Measurements from ENCODE around the gene XPO6.

Gene XPO6

DNA sequence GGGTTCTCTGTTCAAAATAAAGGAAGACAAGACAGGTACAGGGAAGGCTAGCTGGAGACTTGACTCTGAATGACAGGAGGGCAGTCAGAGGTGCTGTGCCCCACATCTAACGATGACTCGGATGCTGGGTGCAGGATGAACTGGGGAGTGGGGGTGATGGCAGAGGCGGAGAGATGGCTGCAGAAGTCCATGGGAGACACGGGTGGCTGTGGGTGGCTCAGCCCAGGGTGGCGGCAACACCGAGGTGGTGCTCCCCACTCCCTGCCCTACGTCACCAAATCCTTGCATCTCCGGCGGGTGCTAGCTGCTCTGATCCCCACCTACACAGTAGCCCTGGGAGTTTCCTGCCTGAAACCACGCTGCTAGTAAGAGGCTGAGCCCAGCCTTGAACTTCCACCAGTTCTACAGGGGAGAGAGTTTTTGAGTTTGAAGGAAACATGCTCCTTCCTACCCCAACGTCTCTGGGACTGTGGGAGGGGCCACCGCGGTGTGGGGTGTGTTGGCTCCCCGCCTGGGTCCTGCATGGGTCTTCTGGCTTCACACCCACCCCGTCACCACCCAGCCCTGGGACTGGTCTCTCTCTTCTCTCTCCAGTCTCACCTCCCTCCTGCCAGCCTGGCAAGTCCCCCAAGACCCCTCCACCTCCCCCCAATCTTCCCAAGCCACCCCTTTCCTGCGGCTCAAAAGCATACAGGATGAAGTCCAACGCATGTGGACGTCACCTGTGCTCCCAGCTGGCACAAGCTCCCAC is 152.8 kb downstream of the XPO6 start:
- no peak for DNase-seq

GRCh38 chr16:28057949-28058348 is 153.8 kb downstream of the XPO6 start:
- no peak for DNase-seq

DNA sequence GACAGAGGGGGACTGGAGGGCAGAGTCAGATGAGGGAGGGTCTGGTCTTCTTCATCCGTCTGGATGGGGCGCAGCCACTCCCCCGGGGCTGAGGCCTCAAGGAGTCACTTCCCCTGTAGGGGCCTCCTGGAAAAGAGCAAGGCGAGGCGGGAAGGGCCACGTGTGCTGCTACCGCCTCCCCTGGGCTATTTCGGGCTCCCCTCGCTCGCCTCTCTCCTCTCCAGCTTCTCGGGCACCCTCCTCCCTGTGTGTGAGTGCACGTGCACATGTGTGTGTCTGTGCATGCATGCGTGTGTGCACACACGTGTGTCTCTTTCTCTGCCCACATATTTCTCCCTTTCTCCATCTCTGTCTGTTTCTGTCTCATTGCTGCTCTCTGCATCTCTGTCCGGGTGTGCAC is 158.3 kb downstream of the XPO6 start:
- no peak for DNase-seq

- DNase-seq, result no peak
Observed at GRCh38 chr16:28052274-28053128, 159.3 kb downstream of the XPO6 start.

GRCh38 chr16:28051486-28051885 is 160.3 kb downstream of the XPO6 start:
- no peak for DNase-seq
